ENCODE measurements around the gene OBSCN.

Gene OBSCN

DNA sequence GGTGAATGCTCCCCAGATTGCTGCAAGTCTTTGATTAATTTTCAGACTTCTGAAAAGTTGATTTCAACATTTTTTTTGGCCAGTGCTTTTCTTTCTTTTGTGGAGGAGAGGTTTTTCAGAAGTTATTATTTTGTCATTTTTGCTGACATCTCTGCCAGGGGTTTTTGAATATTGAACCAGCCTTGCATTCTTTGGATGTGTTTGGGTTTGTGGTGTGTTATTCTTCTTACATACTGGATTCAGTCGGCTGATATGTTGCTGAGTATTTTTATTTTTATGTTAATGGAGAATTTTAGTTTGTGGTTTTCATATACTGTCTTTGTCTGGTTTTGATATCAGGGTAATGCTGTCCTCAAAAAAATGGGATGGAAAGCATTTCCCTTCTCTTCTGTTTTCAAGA is 25.3 kb downstream of the OBSCN start:
- no peak overlapping the region for H3K4me3 ChIP-seq (ENCODE audit: low read depth, low read length)
- TF ChIP-seq, protein P1, sequence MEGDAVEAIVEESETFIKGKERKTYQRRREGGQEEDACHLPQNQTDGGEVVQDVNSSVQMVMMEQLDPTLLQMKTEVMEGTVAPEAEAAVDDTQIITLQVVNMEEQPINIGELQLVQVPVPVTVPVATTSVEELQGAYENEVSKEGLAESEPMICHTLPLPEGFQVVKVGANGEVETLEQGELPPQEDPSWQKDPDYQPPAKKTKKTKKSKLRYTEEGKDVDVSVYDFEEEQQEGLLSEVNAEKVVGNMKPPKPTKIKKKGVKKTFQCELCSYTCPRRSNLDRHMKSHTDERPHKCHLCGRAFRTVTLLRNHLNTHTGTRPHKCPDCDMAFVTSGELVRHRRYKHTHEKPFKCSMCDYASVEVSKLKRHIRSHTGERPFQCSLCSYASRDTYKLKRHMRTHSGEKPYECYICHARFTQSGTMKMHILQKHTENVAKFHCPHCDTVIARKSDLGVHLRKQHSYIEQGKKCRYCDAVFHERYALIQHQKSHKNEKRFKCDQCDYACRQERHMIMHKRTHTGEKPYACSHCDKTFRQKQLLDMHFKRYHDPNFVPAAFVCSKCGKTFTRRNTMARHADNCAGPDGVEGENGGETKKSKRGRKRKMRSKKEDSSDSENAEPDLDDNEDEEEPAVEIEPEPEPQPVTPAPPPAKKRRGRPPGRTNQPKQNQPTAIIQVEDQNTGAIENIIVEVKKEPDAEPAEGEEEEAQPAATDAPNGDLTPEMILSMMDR (IDR thresholded peaks at IDR 0.05; ENCODE audit: control insufficient read depth, extremely low read depth, insufficient read depth) = no peak
- no peak for DNase-seq (ENCODE audit: low read depth)

DNA sequence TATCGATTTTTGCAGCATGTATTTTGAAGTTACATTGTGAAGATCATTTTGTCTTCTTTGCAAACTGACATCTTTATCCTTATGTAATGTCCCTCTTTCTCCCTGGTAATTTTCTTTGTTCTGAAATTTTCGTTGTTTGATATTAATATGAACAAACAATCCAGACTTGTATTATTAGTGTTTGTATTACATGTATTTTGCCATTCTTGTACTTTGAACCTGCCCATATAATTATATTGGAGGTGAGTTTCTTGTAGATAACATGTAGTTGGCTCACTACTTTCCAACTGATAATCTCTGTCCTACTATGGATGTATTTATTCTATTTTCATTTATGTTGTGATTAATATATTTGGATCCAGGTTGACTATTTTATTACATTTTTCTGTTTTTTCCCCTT is 27.1 kb downstream of the OBSCN start:
- no peak for DNase-seq (ENCODE audit: low read depth)
- H3K4me3 ChIP-seq (ENCODE audit: low read depth, low read length) = no peak overlapping the region
- TF ChIP-seq, protein P1 (IDR thresholded peaks at IDR 0.05; ENCODE audit: control insufficient read depth, extremely low read depth, insufficient read depth) = no peak

DNA sequence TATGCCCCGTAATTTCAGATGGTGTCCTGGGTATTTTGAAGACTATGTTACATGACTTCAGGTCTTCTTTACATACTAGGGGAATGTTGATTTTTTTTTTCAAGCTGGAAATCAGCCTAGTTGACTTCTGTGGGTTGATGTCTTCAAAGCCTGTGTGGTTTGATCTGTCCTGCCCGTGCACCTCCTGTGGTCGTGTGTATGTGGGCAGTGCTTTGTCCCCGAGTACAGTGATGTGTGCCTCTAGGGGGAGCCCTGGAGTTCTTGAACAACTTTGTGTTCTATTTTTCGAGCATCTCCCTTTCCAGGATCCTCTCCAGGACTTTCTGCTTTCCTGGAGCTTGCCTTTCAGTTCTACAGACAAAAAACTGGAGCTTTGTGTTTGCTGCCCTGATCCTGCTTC is 28.9 kb downstream of the OBSCN start:
- peak; percentile 38 for DNase-seq (ENCODE audit: low read depth)
- TF ChIP-seq, protein P1 (IDR thresholded peaks at IDR 0.05; ENCODE audit: control insufficient read depth, extremely low read depth, insufficient read depth) = peak; percentile 79
- H3K4me3 ChIP-seq (ENCODE audit: low read depth, low read length) = no peak overlapping the region

DNA sequence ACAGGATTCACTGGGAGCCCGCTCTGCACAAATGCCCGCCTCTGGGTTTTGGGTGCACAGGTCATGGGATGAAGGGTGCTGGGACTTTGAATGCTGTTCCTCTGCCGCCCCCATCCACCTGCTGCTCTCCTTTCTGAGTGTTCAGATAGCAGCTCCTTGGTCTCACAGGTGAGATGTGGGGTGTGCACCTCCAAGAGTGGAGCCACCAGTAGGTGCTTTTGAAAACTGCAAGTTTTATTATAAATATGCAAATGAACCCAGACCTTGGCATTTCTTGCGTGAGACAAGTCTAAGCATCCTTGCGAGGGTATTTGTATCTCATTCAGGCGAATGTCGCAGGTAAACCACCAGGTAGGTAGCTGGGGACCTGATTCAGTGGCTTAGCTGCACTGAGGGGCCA is 30.2 kb downstream of the OBSCN start:
- TF ChIP-seq, protein P1 (IDR thresholded peaks at IDR 0.05; ENCODE audit: control insufficient read depth, extremely low read depth, insufficient read depth) = no peak
- no peak for DNase-seq (ENCODE audit: low read depth)
- H3K4me3 ChIP-seq (ENCODE audit: low read depth, low read length) = no peak overlapping the region

DNA sequence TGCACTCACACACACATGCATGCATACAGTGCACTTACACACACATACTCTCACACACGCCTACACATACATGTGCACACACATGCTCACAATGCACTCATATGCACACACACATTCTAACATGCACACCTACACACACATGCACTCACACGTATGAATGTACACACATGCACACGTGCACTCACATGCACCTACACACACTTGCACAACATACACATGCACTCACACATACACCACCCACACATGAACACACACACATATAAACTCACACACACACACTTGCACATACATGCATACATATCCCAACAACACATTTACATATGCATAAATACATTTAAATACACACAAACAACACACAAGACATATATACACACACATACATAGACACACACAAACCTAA is 30.6 kb downstream of the OBSCN start:
- DNase-seq (ENCODE audit: low read depth) = no peak
- TF ChIP-seq, protein P1 (IDR thresholded peaks at IDR 0.05; ENCODE audit: control insufficient read depth, extremely low read depth, insufficient read depth) = no peak
- no peak overlapping the region for H3K4me3 ChIP-seq (ENCODE audit: low read depth, low read length)

DNA sequence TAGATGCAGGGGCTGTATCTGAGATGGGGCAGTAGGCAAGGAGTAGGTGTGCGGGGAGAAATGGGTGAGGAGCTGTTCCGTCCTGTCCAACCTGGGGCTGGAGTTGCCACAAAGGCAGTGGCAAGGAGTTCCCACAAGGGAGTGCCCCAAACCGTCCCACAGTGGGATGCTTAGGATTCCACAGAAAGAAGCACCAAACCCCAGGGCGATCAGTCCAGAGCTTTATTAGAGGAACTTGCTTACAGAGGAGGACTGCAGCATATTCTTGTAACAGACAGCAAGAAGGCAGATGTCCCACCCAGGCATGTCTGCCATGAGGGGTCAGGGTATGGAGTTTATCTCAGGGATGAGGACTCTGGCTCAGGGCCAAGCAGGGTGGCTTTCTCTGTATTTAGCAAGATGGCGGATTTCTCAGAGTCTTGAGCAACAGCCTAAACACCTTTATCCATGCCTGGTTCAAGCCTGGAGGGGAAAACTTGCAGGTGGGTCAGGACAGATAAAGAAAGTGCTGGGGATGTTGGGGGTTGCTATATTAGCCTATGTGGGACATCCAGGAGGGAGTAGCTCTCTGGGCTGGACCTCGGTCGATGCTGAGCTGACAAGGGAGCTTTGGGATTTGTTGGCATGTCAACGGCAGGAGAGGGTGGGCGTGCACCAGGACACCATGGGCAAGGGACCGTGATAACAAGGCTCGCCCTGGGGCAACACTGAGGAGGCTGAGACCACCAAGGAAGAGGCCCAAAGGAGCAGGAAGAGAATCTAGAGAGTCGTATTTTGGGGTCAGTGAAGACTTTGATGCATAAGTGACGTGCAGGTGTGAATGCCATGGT is 32.8 kb downstream of the OBSCN start:
- no peak overlapping the region for H3K4me3 ChIP-seq (ENCODE audit: low read depth, low read length)
- TF ChIP-seq, protein P1 (IDR thresholded peaks at IDR 0.05; ENCODE audit: control insufficient read depth, extremely low read depth, insufficient read depth) = no peak
- no peak for DNase-seq (ENCODE audit: low read depth)

DNA sequence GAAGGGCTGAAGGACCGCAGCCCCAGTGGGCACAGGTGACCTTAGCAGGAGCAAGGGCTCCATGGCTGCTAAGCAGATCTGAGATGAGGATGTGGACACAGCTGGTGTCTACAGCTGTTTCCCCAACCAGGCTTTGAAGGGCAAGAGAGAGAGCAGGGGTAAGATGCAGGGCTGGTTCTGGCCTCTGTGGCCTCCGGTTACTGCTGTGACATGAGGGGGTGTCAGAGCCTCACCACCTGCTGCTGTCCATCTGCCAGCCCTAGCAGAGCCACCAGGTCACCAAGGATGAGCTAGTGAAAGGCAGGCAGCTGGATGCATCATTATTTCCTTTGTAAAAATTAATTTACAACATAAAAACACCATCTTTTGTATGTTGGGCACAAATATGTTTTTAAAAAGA is 33.4 kb downstream of the OBSCN start:
- DNase-seq (ENCODE audit: low read depth) = no peak
- TF ChIP-seq, protein P1 (IDR thresholded peaks at IDR 0.05; ENCODE audit: control insufficient read depth, extremely low read depth, insufficient read depth) = no peak

More for the DNA sequence above, 33.4 kb downstream of the OBSCN start:
- no peak overlapping the region for H3K4me3 ChIP-seq (ENCODE audit: low read depth, low read length)

Data from LNCaP clone FGC (cell line).